ENCODE measurements around the gene PIGO.

Gene PIGO

GRCh38 chr9:35105126-35105525, 8.7 kb upstream of the PIGO start:
- ATAC-seq, result no peak
- TF ChIP-seq ARNTL (CRISPR knock-in tag; IDR thresholded peaks at IDR 0.05; ENCODE audit: borderline replicate concordance, low read depth) (no peak), PATZ1 (CRISPR knock-in tag; IDR thresholded peaks at IDR 0.05; ENCODE audit: borderline replicate concordance) (no peak)

GRCh38 chr9:35104586-35104985, 8.2 kb upstream of the PIGO start:
- no peak for TF ChIP-seq ARNTL (CRISPR knock-in tag; IDR thresholded peaks at IDR 0.05; ENCODE audit: borderline replicate concordance, low read depth)
- no peak for TF ChIP-seq POU6F1 (CRISPR knock-in tag; IDR thresholded peaks at IDR 0.05; ENCODE audit: borderline replicate concordance, low read depth)
- TF ChIP-seq OSR1 (CRISPR knock-in tag; IDR thresholded peaks at IDR 0.05), result no peak
- no peak for TF ChIP-seq ZFP30 (CRISPR knock-in tag; IDR thresholded peaks at IDR 0.05)
- no peak for TF ChIP-seq ZNF565 (CRISPR knock-in tag; conservative IDR thresholded peaks at IDR 0.05; ENCODE audit: low read depth)
- no peak for ATAC-seq

GRCh38 chr9:35103660-35104191, 7.3 kb upstream of the PIGO start:
- no peak for ATAC-seq
- no peak for TF ChIP-seq RARB (CRISPR knock-in tag; IDR thresholded peaks at IDR 0.05)
- TF ChIP-seq BACH2 (CRISPR knock-in tag; IDR thresholded peaks at IDR 0.05; ENCODE audit: borderline replicate concordance), result no peak
- TF ChIP-seq SNAI2 (CRISPR knock-in tag; IDR thresholded peaks at IDR 0.05), result no peak
- no peak for TF ChIP-seq ZNF8 (CRISPR knock-in tag; IDR thresholded peaks at IDR 0.05)
- no peak for TF ChIP-seq ISL1 (CRISPR knock-in tag; IDR thresholded peaks at IDR 0.05)
- TF ChIP-seq OSR1 (CRISPR knock-in tag; IDR thresholded peaks at IDR 0.05), result no peak
- no peak for TF ChIP-seq TSHZ2 (CRISPR knock-in tag; IDR thresholded peaks at IDR 0.05)
- no peak for TF ChIP-seq ESRRG (CRISPR knock-in tag; IDR thresholded peaks at IDR 0.05)
- TF ChIP-seq TOX (CRISPR knock-in tag; IDR thresholded peaks at IDR 0.05; ENCODE audit: borderline replicate concordance), result no peak
- TF ChIP-seq ZNF565 (CRISPR knock-in tag; conservative IDR thresholded peaks at IDR 0.05; ENCODE audit: low read depth), result no peak
- TF ChIP-seq PPARA (CRISPR knock-in tag; IDR thresholded peaks at IDR 0.05; ENCODE audit: borderline replicate concordance), result no peak
- no peak for TF ChIP-seq ZC3H10 (CRISPR knock-in tag; IDR thresholded peaks at IDR 0.05)
- TF ChIP-seq ZFP30 (CRISPR knock-in tag; IDR thresholded peaks at IDR 0.05), result no peak
- no peak for TF ChIP-seq CREB5 (CRISPR knock-in tag; IDR thresholded peaks at IDR 0.05; ENCODE audit: low read depth)

- peak; percentile 99 for ATAC-seq
- TF ChIP-seq TSHZ2 (CRISPR knock-in tag; IDR thresholded peaks at IDR 0.05) (0 out of 2 replicates have a peak, but pooled peaks have one; percentile 48), OSR1 (CRISPR knock-in tag; IDR thresholded peaks at IDR 0.05) (no peak), ESRRG (CRISPR knock-in tag; IDR thresholded peaks at IDR 0.05) (no peak), PPARA (CRISPR knock-in tag; IDR thresholded peaks at IDR 0.05; ENCODE audit: borderline replicate concordance) (no peak)
Measured at GRCh38 chr9:35102769-35103659, 6.6 kb upstream of the PIGO start, which contains the start of gene STOML2. Gene STOML2 (minus strand): TSS chr9:35103131. CDS start chr9:35103094, 37 bp downstream.
